KMS-11 (cell line): ENCODE measurements around the gene STK32B.

ENCODE experiments used
- H2AFZ ChIP-seq: fragments of 200-600 bp; sonication (generic); 2 replicates; pipeline ENCODE4 v1.6.1; 2016; ENCODE audit warnings: antibody characterized with exemption, mixed run types, low read depth
- H3K27ac ChIP-seq: fragments of 200-600 bp; sonication (generic); 2 replicates; pipeline ENCODE4 v1.6.1; 2016; ENCODE audit warnings: mild to moderate bottlenecking, mixed run types
- H3K27me3 ChIP-seq: fragments of 200-600 bp; sonication (generic); 2 replicates; pipeline ENCODE4 v1.6.1; 2017; ENCODE audit warnings: mild to moderate bottlenecking, low read depth, mixed run types, moderate library complexity; ENCODE audit not compliant: insufficient read depth
- H3K36me3 ChIP-seq: fragments of 200-600 bp; sonication (generic); 2 replicates; pipeline ENCODE4 v1.6.1; 2017; ENCODE audit warnings: mild to moderate bottlenecking, mixed run types; ENCODE audit not compliant: insufficient read depth
- H3K4me1 ChIP-seq: fragments of 200-600 bp; sonication (generic); 2 replicates; pipeline ENCODE4 v1.6.1; 2016; ENCODE audit warnings: mild to moderate bottlenecking, low read depth, mixed run types; ENCODE audit not compliant: poor library complexity, severe bottlenecking
- H3K4me2 ChIP-seq: fragments of 200-600 bp; sonication (generic); 2 replicates; pipeline ENCODE4 v1.7.0; 2016; ENCODE audit warnings: mild to moderate bottlenecking, mixed run types
- H3K4me3 ChIP-seq: fragments of 200-600 bp; sonication (generic); IDR thresholded peaks from 2 replicates; pipeline ENCODE4 v1.6.1; 2017; ENCODE audit warnings: low read depth, low read length, mixed read lengths; ENCODE audit not compliant: insufficient read depth
- H3K79me2 ChIP-seq: fragments of 200-600 bp; sonication (generic); 2 replicates; pipeline ENCODE4 v1.6.1; 2016; ENCODE audit warnings: low read depth, mixed run types; ENCODE audit not compliant: insufficient read depth
- H3K9ac ChIP-seq: fragments of 200-600 bp; sonication (generic); 2 replicates; pipeline ENCODE4 v1.6.1; 2016; ENCODE audit warnings: mild to moderate bottlenecking, mixed run types
- H4K20me1 ChIP-seq: fragments of 200-600 bp; sonication (generic); 2 replicates; pipeline ENCODE4 v1.6.1; 2016; ENCODE audit warnings: mild to moderate bottlenecking, mixed run types; ENCODE audit not compliant: insufficient read depth
- TF ChIP-seq, protein P1 (sequence below): fragments of 200-600 bp; sonication (generic); conservative IDR thresholded peaks from 2 replicates; pipeline ENCODE4 v1.6.1; 2017; ENCODE audit warnings: low read depth, mild to moderate bottlenecking, antibody characterized with exemption, low read length, moderate library complexity, mixed read lengths

The STK32B gene

DNA sequence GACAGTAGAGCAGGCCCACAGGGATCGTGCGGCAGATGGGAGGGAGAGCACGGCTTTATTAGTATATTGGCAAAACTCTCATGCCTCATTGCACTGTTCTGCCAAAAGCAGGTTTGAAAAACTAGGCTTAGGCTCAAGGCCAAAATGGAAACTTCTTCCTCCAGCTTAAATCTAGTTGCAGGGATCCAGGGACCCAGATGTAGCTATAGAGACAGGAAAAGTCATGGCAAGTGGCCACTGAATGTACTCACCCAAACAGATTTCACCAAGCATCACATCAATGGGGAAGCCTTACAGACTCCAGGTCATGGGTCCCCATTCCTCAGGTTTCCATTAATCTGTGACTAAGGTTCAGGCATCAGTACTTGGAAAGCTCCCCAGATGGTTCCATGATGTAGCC is 149.2 kb downstream of the STK32B start:
- no peak overlapping the region for H3K4me3 ChIP-seq
- no peak overlapping the region for H3K4me2 ChIP-seq
- H2AFZ ChIP-seq, result no peak overlapping the region
- H3K79me2 ChIP-seq, result no peaks in the 10 kb centered on the region
- H3K27me3 ChIP-seq, result no peaks in the 10 kb centered on the region
- H3K9ac ChIP-seq, result no peak overlapping the region
- H3K27ac ChIP-seq, result no peak overlapping the region
- no peaks in the 10 kb centered on the region for H3K4me1 ChIP-seq
- H4K20me1 ChIP-seq, result no peaks in the 10 kb centered on the region
- TF ChIP-seq, protein P1, sequence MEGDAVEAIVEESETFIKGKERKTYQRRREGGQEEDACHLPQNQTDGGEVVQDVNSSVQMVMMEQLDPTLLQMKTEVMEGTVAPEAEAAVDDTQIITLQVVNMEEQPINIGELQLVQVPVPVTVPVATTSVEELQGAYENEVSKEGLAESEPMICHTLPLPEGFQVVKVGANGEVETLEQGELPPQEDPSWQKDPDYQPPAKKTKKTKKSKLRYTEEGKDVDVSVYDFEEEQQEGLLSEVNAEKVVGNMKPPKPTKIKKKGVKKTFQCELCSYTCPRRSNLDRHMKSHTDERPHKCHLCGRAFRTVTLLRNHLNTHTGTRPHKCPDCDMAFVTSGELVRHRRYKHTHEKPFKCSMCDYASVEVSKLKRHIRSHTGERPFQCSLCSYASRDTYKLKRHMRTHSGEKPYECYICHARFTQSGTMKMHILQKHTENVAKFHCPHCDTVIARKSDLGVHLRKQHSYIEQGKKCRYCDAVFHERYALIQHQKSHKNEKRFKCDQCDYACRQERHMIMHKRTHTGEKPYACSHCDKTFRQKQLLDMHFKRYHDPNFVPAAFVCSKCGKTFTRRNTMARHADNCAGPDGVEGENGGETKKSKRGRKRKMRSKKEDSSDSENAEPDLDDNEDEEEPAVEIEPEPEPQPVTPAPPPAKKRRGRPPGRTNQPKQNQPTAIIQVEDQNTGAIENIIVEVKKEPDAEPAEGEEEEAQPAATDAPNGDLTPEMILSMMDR, result no peak
- H3K36me3 ChIP-seq, result no peaks in the 10 kb centered on the region

DNA sequence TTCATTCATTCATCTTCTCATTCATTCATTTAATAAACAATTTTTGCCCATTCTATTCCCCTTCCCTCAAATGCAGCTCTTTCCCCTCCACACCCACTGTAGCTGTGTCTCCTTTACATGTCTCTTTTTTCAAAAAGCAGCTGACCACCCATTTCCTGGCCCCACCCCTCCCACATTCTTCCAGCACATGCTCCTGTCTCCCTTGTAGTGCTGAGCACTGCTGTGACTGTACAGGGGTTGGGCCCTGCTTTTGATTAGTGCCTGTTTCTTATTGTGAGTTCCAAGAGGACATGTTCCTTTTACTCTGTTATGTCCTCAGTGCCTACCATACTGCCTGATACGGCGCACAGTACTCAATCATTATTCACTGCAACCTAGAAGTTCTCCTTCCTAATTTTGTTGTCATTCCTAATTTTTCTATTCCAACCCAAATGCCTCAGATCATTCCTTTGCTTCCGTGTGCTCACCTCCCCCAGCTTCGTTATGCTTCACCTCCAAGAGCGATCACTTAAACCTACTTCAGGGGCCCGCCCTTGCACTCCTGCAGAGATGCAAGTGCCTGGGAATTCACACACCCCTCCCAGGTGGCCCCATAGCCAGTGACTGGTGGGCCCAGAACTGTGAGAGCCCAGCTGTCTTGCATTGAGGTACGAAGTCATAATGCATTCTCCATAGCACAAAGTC is 152.2 kb downstream of the STK32B start:
- Histone ChIP-seq H4K20me1 (no peaks in the 10 kb centered on the region), H2AFZ (no peak overlapping the region), H3K27me3 (no peaks in the 10 kb centered on the region), H3K4me2 (no peak overlapping the region), H3K4me1 (no peaks in the 10 kb centered on the region), H3K79me2 (no peaks in the 10 kb centered on the region), H3K36me3 (no peaks in the 10 kb centered on the region), H3K9ac (no peak overlapping the region), H3K4me3 (no peak overlapping the region), H3K27ac (no peak overlapping the region)
- TF ChIP-seq, protein P1, result no peak

DNA sequence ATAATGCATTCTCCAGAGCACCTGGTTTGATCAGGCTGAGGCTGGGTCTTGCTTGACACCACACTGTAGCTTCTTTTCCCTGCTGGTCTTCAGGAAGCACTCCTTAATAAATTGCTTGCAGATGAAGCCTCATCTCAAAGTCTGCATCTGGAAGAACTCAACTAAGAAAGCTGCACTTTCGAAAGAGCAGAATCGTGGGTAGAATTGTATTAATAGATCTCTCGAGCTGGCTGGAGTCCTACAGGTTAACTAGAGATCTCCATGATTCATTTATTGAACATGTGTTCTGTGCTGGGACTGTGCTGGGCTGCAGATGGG is 152.7 kb downstream of the STK32B start:
- H3K79me2 ChIP-seq, result no peaks in the 10 kb centered on the region
- H3K4me1 ChIP-seq, result no peaks in the 10 kb centered on the region
- H3K27ac ChIP-seq, result no peak overlapping the region
- no peak overlapping the region for H3K9ac ChIP-seq
- TF ChIP-seq, protein P1, result no peak
- no peak overlapping the region for H2AFZ ChIP-seq
- H3K36me3 ChIP-seq, result no peaks in the 10 kb centered on the region
- no peaks in the 10 kb centered on the region for H4K20me1 ChIP-seq
- H3K4me2 ChIP-seq, result no peak overlapping the region
- H3K4me3 ChIP-seq, result no peak overlapping the region
- no peaks in the 10 kb centered on the region for H3K27me3 ChIP-seq

DNA sequence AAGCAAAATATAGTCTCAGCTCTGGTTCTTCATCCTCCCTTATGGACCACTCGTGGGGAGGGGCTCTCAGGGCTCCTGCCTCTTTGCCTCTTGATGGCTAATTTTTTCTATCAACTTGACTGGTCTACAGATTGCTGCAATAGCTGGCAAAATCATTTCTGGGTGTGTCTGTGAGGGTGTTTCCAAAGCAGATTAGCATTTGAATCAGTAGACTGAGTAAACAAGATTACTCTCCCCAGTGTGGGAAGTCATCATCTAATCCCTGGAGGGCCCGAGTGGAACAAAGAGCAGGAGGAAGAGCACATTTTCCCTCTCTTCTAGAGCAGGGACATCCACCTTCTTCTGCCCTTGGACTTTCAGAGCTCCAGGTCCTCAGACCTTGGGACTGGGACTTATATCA is 153.5 kb downstream of the STK32B start:
- Histone ChIP-seq H3K4me1 (no peaks in the 10 kb centered on the region), H3K27me3 (no peaks in the 10 kb centered on the region), H4K20me1 (no peaks in the 10 kb centered on the region), H3K9ac (no peak overlapping the region), H2AFZ (no peak overlapping the region), H3K79me2 (no peaks in the 10 kb centered on the region), H3K36me3 (no peaks in the 10 kb centered on the region), H3K4me2 (no peak overlapping the region), H3K4me3 (no peak overlapping the region), H3K27ac (no peak overlapping the region)
- TF ChIP-seq, protein P1, result no peak
